GM23338 (cell line): Measurements from ENCODE around the gene ERVV-1. TPM values are rescaled to one million over a fixed set of nuclear protein-coding genes. Genes with fewer than 3 reads are reported as not detected.

Experiments
- ATAC-seq: fragments of 200-7000 bp; cut with Tn5 transposase; 3 replicates; pipeline ENCODE4 v1.9.1; 2020
- DNase-seq: peaks from one replicate; pipeline ENCODE4 v3.0.0-alpha.2; 2015; ENCODE audit warnings: low spot score
- H2AFZ ChIP-seq: fragments of 200-600 bp; sonication (generic); 2 replicates; pipeline ENCODE4 v1.8.0; 2016; ENCODE audit warnings: antibody characterized with exemption, mild to moderate bottlenecking, moderate library complexity
- H3F3A ChIP-seq: fragments of 200-600 bp; sonication (generic); replicated peaks from 2 replicates; pipeline ENCODE4 v1.8.0; 2017; ENCODE audit warnings: antibody characterized with exemption, mixed run types, low read depth
- H3K27ac ChIP-seq: fragments of 200-600 bp; sonication (generic); 2 replicates; pipeline ENCODE4 v1.6.1; 2016; ENCODE audit warnings: low read depth
- H3K27me3 ChIP-seq: fragments of 200-600 bp; sonication (generic); 2 replicates; pipeline ENCODE4 v1.8.0; 2016; ENCODE audit warnings: mild to moderate bottlenecking, mixed run types, moderate library complexity; ENCODE audit not compliant: insufficient read depth
- H3K36me3 ChIP-seq: fragments of 200-600 bp; sonication (generic); 2 replicates; pipeline ENCODE4 v1.8.0; 2016; ENCODE audit warnings: mild to moderate bottlenecking; ENCODE audit not compliant: insufficient read depth
- H3K4me1 ChIP-seq: fragments of 200-600 bp; sonication (generic); 2 replicates; pipeline ENCODE4 v1.8.0; 2016; ENCODE audit warnings: mild to moderate bottlenecking, moderate library complexity; ENCODE audit not compliant: insufficient read depth
- H3K4me2 ChIP-seq: fragments of 200-600 bp; sonication (generic); 2 replicates; pipeline ENCODE4 v1.7.1; 2017; ENCODE audit warnings: mixed run types
- H3K4me3 ChIP-seq: fragments of 200-600 bp; sonication (generic); 2 replicates; pipeline ENCODE4 v1.6.1; 2016; ENCODE audit warnings: mixed run types
- H3K79me2 ChIP-seq: fragments of 200-600 bp; sonication (generic); replicated peaks from 2 replicates; pipeline ENCODE4 v1.8.0; 2017; ENCODE audit warnings: mild to moderate bottlenecking; ENCODE audit not compliant: insufficient read depth
- H3K9me2 ChIP-seq: fragments of 200-600 bp; sonication (generic); 2 replicates; pipeline ENCODE4 v1.8.0; 2017; ENCODE audit not compliant: insufficient read depth
- H4K20me1 ChIP-seq: fragments of 200-600 bp; sonication (generic); replicated peaks from 2 replicates; pipeline ENCODE4 v1.8.0; 2017; ENCODE audit warnings: mild to moderate bottlenecking; ENCODE audit not compliant: insufficient read depth
- H3K27ac Mint-ChIP-seq: 2 replicates; pipeline ENCODE4 v1.8.0; 2020; ENCODE audit warnings: inconsistent platforms, mild to moderate bottlenecking, moderate library complexity, mixed read lengths
- H3K27me3 Mint-ChIP-seq: 3 replicates; pipeline ENCODE4 v1.8.0; 2022; ENCODE audit warnings: low read depth, mild to moderate bottlenecking, moderate library complexity, mixed read lengths, inconsistent platforms; ENCODE audit not compliant: insufficient read depth, poor library complexity
- H3K36me3 Mint-ChIP-seq: 3 replicates; pipeline ENCODE4 v1.8.0; 2021; ENCODE audit warnings: low read depth, mild to moderate bottlenecking, inconsistent platforms, moderate library complexity, mixed read lengths
- H3K4me1 Mint-ChIP-seq: 3 replicates; pipeline ENCODE4 v1.8.0; 2020; ENCODE audit warnings: mild to moderate bottlenecking, inconsistent platforms, mixed read lengths
- H3K4me3 Mint-ChIP-seq: 3 replicates; pipeline ENCODE4 v1.8.0; 2021; ENCODE audit warnings: moderate library complexity, mild to moderate bottlenecking, inconsistent platforms, mixed read lengths
- H3K9me3 Mint-ChIP-seq: 3 replicates; pipeline ENCODE4 v1.8.0; 2020; ENCODE audit warnings: moderate library complexity, mild to moderate bottlenecking, inconsistent platforms, mixed read lengths
- CREB1 ChIP-seq: fragments of 250-450 bp; sonication (Bioruptor Pico); IDR thresholded peaks from 2 replicates; pipeline ENCODE4 v1.5.0; 2020; ENCODE audit warnings: low read depth, mild to moderate bottlenecking, moderate library complexity
- EZH2 ChIP-seq: fragments of 200-600 bp; sonication (generic); IDR thresholded peaks from one replicate; pipeline ENCODE4 v1.8.0; 2017; ENCODE audit warnings: antibody characterized with exemption, mild to moderate bottlenecking, low read depth; ENCODE audit not compliant: unreplicated experiment
- EZH2phosphoT487 ChIP-seq: fragments of 200-600 bp; sonication (generic); IDR thresholded peaks from one replicate; pipeline ENCODE4 v1.8.1; 2018; ENCODE audit warnings: antibody characterized with exemption; ENCODE audit not compliant: unreplicated experiment
- JUNB ChIP-seq: IDR thresholded peaks from one replicate; pipeline ENCODE4 v1.6.1; 2016; ENCODE audit warnings: antibody characterized with exemption; ENCODE audit not compliant: unreplicated experiment
- NANOG ChIP-seq: IDR thresholded peaks from 2 replicates; pipeline ENCODE4 v1.6.1; 2016; ENCODE audit warnings: antibody characterized with exemption, borderline replicate concordance
- POLR2AphosphoS5 ChIP-seq: IDR thresholded peaks from 2 replicates; pipeline ENCODE4 v1.6.1; 2016; ENCODE audit warnings: antibody characterized with exemption, low read depth
- STAT1 ChIP-seq: IDR thresholded peaks from one replicate; pipeline ENCODE4 v1.6.1; 2016; ENCODE audit warnings: antibody characterized with exemption; ENCODE audit not compliant: unreplicated experiment
- ZNF114 ChIP-seq: fragments of 250-450 bp; sonication (Bioruptor Pico); IDR thresholded peaks from 2 replicates; pipeline ENCODE4 v1.5.0; 2020; ENCODE audit warnings: mild to moderate bottlenecking, moderate library complexity
- ZNF331 ChIP-seq: fragments of 250-450 bp; sonication (Bioruptor Pico); IDR thresholded peaks from 2 replicates; pipeline ENCODE4 v1.5.0; 2020; ENCODE audit warnings: low read depth, mild to moderate bottlenecking, moderate library complexity
- ZNF462 ChIP-seq: fragments of 250-450 bp; sonication (Bioruptor Pico); IDR thresholded peaks from 2 replicates; pipeline ENCODE4 v1.5.0; 2020; ENCODE audit warnings: mild to moderate bottlenecking, moderate library complexity
- long read RNA-seq: library from polyadenylated mRNA; unstranded; transcript quantifications from one replicate; pipeline ENCODE4 v2.0.0, GENCODE V29; 2020; ENCODE audit not compliant: unreplicated experiment
- polyA plus RNA-seq: library from polyadenylated mRNA; unstranded; fragments of >200 nt; fragmentation: Nextera tagmentation; extraction: Ambion mirVana; gene quantifications from 2 replicates; pipeline ENCODE4 v1.2.1, GENCODE V29; 2016
- total RNA-seq: library from RNA; depleted of rRNA; stranded (reverse); fragments of >200 nt; shearing (Covaris generic); gene quantifications from 2 replicates; pipeline ENCODE4 v1.2.3, GENCODE V29; 2014; rRNA removed
- TF ChIP-seq, protein P1 (sequence below), 2 experiments: fragments of 200-600 bp in 1 of 2; sonication (generic) in 1 of 2; conservative IDR thresholded peaks; 2 replicates each; pipeline versions ENCODE4 v1.5.1 to v1.6.1; 2016 to 2017; ENCODE audit warnings: antibody characterized with exemption in 2 of 2, low read depth in 2 of 2, mild to moderate bottlenecking in 2 of 2, moderate library complexity in 1 of 2
- TF ChIP-seq, protein P2 (sequence below): IDR thresholded peaks from 2 replicates; pipeline ENCODE4 v1.6.1; 2016; ENCODE audit warnings: antibody characterized with exemption
- TF ChIP-seq, protein P3 (sequence below): IDR thresholded peaks from one replicate; pipeline ENCODE4 v1.6.1; 2018; ENCODE audit warnings: antibody characterized with exemption; ENCODE audit not compliant: unreplicated experiment

The ERVV-1 gene, protein sequence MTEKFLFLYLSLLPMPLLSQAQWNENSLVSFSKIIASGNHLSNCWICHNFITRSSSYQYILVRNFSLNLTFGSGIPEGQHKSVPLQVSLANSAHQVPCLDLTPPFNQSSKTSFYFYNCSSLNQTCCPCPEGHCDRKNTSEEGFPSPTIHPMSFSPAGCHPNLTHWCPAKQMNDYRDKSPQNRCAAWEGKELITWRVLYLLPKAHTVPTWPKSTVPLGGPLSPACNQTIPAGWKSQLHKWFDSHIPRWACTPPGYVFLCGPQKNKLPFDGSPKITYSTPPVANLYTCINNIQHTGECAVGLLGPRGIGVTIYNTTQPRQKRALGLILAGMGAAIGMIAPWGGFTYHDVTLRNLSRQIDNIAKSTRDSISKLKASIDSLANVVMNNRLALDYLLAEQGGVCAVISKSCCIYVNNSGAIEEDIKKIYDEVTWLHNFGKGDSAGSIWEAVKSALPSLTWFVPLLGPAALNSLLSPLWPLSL
- total RNA-seq (0.21 and 0.35 TPM in 2 replicates), polyA plus RNA-seq (0.23 and 0.26 TPM in 2 replicates)
- long read RNA-seq, result 0 reads

- TF ChIP-seq ZNF114 (CRISPR knock-in tag) (no peak), EZH2phosphoT487 (no peak), STAT1 (no peak), EZH2 (no peak), JUNB (no peak), CREB1 (CRISPR knock-in tag) (no peak), ZNF462 (no peak), ZNF331 (CRISPR knock-in tag) (no peak), POLR2AphosphoS5 (no peak), NANOG (no peak)
- TF ChIP-seq, protein P1, sequence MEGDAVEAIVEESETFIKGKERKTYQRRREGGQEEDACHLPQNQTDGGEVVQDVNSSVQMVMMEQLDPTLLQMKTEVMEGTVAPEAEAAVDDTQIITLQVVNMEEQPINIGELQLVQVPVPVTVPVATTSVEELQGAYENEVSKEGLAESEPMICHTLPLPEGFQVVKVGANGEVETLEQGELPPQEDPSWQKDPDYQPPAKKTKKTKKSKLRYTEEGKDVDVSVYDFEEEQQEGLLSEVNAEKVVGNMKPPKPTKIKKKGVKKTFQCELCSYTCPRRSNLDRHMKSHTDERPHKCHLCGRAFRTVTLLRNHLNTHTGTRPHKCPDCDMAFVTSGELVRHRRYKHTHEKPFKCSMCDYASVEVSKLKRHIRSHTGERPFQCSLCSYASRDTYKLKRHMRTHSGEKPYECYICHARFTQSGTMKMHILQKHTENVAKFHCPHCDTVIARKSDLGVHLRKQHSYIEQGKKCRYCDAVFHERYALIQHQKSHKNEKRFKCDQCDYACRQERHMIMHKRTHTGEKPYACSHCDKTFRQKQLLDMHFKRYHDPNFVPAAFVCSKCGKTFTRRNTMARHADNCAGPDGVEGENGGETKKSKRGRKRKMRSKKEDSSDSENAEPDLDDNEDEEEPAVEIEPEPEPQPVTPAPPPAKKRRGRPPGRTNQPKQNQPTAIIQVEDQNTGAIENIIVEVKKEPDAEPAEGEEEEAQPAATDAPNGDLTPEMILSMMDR (conservative IDR thresholded peaks at IDR 0.05; ENCODE audit: low read depth in 2 of 2), result no peak
- TF ChIP-seq, protein P2, sequence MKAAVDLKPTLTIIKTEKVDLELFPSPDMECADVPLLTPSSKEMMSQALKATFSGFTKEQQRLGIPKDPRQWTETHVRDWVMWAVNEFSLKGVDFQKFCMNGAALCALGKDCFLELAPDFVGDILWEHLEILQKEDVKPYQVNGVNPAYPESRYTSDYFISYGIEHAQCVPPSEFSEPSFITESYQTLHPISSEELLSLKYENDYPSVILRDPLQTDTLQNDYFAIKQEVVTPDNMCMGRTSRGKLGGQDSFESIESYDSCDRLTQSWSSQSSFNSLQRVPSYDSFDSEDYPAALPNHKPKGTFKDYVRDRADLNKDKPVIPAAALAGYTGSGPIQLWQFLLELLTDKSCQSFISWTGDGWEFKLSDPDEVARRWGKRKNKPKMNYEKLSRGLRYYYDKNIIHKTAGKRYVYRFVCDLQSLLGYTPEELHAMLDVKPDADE, result no peak
- TF ChIP-seq, protein P3, sequence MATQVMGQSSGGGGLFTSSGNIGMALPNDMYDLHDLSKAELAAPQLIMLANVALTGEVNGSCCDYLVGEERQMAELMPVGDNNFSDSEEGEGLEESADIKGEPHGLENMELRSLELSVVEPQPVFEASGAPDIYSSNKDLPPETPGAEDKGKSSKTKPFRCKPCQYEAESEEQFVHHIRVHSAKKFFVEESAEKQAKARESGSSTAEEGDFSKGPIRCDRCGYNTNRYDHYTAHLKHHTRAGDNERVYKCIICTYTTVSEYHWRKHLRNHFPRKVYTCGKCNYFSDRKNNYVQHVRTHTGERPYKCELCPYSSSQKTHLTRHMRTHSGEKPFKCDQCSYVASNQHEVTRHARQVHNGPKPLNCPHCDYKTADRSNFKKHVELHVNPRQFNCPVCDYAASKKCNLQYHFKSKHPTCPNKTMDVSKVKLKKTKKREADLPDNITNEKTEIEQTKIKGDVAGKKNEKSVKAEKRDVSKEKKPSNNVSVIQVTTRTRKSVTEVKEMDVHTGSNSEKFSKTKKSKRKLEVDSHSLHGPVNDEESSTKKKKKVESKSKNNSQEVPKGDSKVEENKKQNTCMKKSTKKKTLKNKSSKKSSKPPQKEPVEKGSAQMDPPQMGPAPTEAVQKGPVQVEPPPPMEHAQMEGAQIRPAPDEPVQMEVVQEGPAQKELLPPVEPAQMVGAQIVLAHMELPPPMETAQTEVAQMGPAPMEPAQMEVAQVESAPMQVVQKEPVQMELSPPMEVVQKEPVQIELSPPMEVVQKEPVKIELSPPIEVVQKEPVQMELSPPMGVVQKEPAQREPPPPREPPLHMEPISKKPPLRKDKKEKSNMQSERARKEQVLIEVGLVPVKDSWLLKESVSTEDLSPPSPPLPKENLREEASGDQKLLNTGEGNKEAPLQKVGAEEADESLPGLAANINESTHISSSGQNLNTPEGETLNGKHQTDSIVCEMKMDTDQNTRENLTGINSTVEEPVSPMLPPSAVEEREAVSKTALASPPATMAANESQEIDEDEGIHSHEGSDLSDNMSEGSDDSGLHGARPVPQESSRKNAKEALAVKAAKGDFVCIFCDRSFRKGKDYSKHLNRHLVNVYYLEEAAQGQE, result no peak
- no peak within 1 kb of the TSS for H2AFZ ChIP-seq
- DNase-seq (no peak), ATAC-seq (no peak)
- H3K27me3 ChIP-seq, result no peaks in the 10 kb centered on the region
- H3K9me2 ChIP-seq, result no peaks in the 10 kb centered on the region
- no peaks in the 10 kb centered on the region; the same call in 1 of the 2 replicates for H3K4me1 ChIP-seq
- no peak within 1 kb of the TSS for H3K4me3 ChIP-seq
- peaks cover 8% of the 10 kb centered on the region for H3K4me1 Mint-ChIP-seq
- peaks cover 6% of the 10 kb centered on the region for H3K27me3 Mint-ChIP-seq
- no peaks in the 10 kb centered on the region for H3F3A ChIP-seq
- no peaks in the 10 kb centered on the region for H3K36me3 Mint-ChIP-seq
- no peak within 1 kb of the TSS for H3K4me2 ChIP-seq
- H3K79me2 ChIP-seq, result no peaks in the 10 kb centered on the region
- H3K27ac Mint-ChIP-seq, result no peak within 1 kb of the TSS
- peaks cover 6% of the 10 kb centered on the region; the same call in 1 of the 2 replicates for H4K20me1 ChIP-seq
- no peaks in the 10 kb centered on the region for H3K36me3 ChIP-seq
- H3K4me3 Mint-ChIP-seq, result no peak within 1 kb of the TSS
- no peak within 1 kb of the TSS for H3K27ac ChIP-seq
- peaks cover 3% of the 10 kb centered on the region; the same call in 2 of the 3 replicates for H3K9me3 Mint-ChIP-seq
Observed at GRCh38 chr19:53013621-53014020, at the start of gene ERVV-1. ERVV-1 (plus strand) TSS chr19:53013921; CDS start chr19:53014091, 170 bp downstream.
